IPS-20b (cell line): ENCODE measurements around the gene TTC33.

Source experiments
- H3K27ac ChIP-seq: one replicate; pipeline ENCODE4 v1.5.1; 2013; ENCODE audit warnings: low read length
- H3K27me3 ChIP-seq: 2 replicates; pipeline ENCODE4 v1.6.1; 2013; ENCODE audit warnings: mild to moderate bottlenecking, low read length, inconsistent platforms; ENCODE audit not compliant: insufficient read depth
- H3K36me3 ChIP-seq: 2 replicates; pipeline ENCODE4 v1.6.1; 2013; ENCODE audit warnings: low read depth, mild to moderate bottlenecking, inconsistent platforms, low read length, moderate library complexity; ENCODE audit not compliant: insufficient read depth
- H3K4me1 ChIP-seq: 2 replicates; pipeline ENCODE4 v1.6.1; 2013; ENCODE audit warnings: mild to moderate bottlenecking, control low read depth, inconsistent platforms, low read length, moderate library complexity; ENCODE audit not compliant: insufficient read depth
- H3K4me3 ChIP-seq: 2 replicates; pipeline ENCODE4 v1.5.1; 2013; ENCODE audit warnings: mild to moderate bottlenecking, low read length, inconsistent platforms
- H3K9ac ChIP-seq: 2 replicates; pipeline ENCODE4 v1.6.1; 2013; ENCODE audit warnings: low read depth, mild to moderate bottlenecking, inconsistent platforms, low read length, moderate library complexity
- H3K9me3 ChIP-seq: 2 replicates; pipeline ENCODE4 v1.6.1; 2013; ENCODE audit warnings: mild to moderate bottlenecking, low read depth, low read length, inconsistent platforms; ENCODE audit not compliant: insufficient read depth

The TTC33 gene

GRCh38 chr5:40492056-40492455 is 263.7 kb downstream of the TTC33 start:
- H3K4me3 ChIP-seq, result no peak overlapping the region
- no peak overlapping the region for H3K27ac ChIP-seq
- no peak overlapping the region for H3K9ac ChIP-seq
- no peaks in the 10 kb centered on the region for H3K27me3 ChIP-seq
- H3K4me1 ChIP-seq, result peaks cover 9% of the 10 kb centered on the region
- no peaks in the 10 kb centered on the region for H3K36me3 ChIP-seq
- no peaks in the 10 kb centered on the region for H3K9me3 ChIP-seq

DNA sequence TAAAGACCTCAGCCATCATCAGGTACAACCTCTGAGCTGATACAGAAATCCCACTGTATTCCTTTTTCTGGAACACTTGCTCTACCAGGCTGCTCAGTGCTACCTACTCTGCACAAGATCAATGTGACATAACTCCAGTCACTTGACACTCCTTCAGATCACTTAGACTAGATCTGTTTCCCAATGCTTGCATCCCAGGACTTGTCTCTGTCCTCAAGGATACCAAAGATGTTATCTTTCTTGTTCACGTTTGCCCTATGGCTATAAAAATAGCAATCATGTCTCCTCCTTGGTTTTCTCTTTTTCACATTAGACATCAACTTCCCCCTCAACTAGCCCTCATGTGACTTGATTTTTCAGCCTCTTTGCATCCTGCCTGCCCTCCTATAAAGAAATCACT is 264.1 kb downstream of the TTC33 start:
- no peak overlapping the region for H3K9ac ChIP-seq
- H3K27me3 ChIP-seq, result no peaks in the 10 kb centered on the region
- no peaks in the 10 kb centered on the region for H3K9me3 ChIP-seq
- H3K27ac ChIP-seq, result no peak overlapping the region
- no peaks in the 10 kb centered on the region for H3K36me3 ChIP-seq
- H3K4me1 ChIP-seq, result peaks cover 5% of the 10 kb centered on the region
- no peak overlapping the region for H3K4me3 ChIP-seq

GRCh38 chr5:40490464-40491111 is 265.2 kb downstream of the TTC33 start:
- H3K4me3 ChIP-seq, result no peak overlapping the region
- no peaks in the 10 kb centered on the region for H3K27me3 ChIP-seq
- H3K9ac ChIP-seq, result no peak overlapping the region
- no peak overlapping the region for H3K27ac ChIP-seq
- H3K9me3 ChIP-seq, result no peaks in the 10 kb centered on the region
- no peaks in the 10 kb centered on the region for H3K4me1 ChIP-seq
- H3K36me3 ChIP-seq, result no peaks in the 10 kb centered on the region

GRCh38 chr5:40489421-40489820 is 266.3 kb downstream of the TTC33 start:
- no peak overlapping the region for H3K4me3 ChIP-seq
- H3K27me3 ChIP-seq, result no peaks in the 10 kb centered on the region
- no peak overlapping the region for H3K27ac ChIP-seq
- H3K9ac ChIP-seq, result no peak overlapping the region
- H3K9me3 ChIP-seq, result no peaks in the 10 kb centered on the region
- no peaks in the 10 kb centered on the region for H3K36me3 ChIP-seq
- H3K4me1 ChIP-seq, result no peaks in the 10 kb centered on the region

DNA sequence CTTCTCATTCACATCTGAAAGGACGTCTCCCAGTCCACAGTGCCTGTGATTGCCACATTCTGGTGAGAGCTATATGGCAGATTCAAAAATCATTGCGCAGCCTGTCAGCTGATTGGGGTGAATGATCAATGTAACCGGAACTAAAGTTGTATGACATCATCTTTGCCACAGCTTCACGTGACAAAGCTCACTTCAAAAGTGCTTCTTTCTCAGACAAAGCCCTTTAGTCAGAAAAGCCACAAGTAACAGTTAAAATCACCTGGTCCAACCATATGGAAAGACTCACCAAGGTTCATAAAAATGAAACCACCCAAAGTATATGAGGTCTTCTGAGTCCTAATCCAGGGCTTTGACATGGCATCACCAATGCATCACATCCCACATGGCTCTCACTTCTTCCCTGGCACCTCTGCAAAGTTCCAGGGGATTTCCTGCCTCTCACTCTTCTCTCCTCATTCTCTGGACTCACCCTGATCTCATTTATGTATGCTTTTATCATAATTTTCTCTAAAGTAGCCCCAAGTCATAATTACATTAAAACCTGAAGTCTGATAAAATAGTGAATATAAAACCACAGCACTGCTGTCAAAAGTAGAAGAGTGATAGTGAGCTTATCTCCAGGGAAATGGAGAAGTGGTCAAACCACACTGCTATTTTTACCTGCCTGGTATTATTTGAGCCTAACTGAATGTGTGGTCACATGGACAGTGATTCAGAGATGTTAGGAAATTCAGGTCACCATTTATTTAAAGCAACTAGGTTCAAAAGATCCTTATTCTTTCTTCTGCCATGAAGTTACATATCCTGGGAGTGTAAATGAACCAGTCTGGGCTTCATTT is 269.1 kb downstream of the TTC33 start:
- H3K27me3 ChIP-seq, result no peaks in the 10 kb centered on the region
- no peak overlapping the region for H3K27ac ChIP-seq
- H3K9ac ChIP-seq, result no peak overlapping the region
- H3K36me3 ChIP-seq, result no peaks in the 10 kb centered on the region
- no peaks in the 10 kb centered on the region for H3K4me1 ChIP-seq
- H3K9me3 ChIP-seq, result no peaks in the 10 kb centered on the region
- H3K4me3 ChIP-seq, result no peak overlapping the region

DNA sequence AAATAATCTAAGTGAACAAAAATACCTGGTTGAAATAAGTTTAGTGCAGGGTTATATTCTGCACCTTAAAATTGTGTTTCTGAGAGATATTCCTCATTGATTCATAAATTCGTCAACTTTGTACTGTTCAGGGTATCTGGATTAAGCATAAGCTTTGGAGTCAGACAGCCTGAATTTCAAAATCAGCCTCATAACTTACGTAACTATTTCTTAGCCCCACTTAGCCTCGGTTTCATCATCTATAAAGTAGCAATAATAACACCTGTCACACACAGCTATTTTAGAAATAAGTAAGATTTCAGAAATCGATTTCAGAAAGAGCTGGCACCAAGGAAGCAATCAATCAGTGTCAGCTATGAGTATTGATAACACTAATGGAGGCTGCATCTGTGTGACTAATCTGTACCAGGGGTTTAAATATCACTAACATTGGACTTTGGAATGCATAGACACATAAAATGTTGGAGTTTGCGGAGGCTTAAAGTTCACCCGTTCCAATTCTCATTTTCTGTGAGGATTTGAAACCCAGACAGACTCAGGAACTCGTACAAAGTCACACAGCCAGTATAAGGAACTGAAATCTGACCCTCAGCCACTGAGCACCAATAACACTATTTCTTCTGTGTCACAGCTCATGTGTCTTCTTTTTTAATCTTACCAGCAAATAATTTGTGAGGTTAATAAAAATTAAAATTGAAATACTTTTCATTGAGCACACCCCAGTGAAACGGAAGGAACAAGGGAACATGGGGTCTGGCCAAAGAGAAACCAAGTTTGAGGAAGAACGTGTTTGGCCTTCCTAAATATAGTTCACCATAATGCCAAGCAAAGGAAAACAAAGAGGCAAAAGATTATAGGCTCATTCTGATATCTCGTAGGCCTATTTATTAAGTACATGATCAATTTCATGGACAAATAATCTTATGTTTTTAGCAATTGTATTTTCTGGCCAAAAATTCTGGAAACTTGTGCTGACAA is 270.5 kb downstream of the TTC33 start:
- Histone ChIP-seq H3K9me3 (no peaks in the 10 kb centered on the region), H3K9ac (no peak overlapping the region), H3K27ac (no peak overlapping the region), H3K4me1 (no peaks in the 10 kb centered on the region), H3K27me3 (no peaks in the 10 kb centered on the region), H3K4me3 (no peak overlapping the region), H3K36me3 (no peaks in the 10 kb centered on the region)

- Histone ChIP-seq H3K27me3 (no peaks in the 10 kb centered on the region), H3K9me3 (no peaks in the 10 kb centered on the region), H3K9ac (no peak overlapping the region), H3K36me3 (no peaks in the 10 kb centered on the region), H3K4me1 (no peaks in the 10 kb centered on the region), H3K4me3 (no peak overlapping the region), H3K27ac (no peak overlapping the region)
These were observed 271.3 kb downstream of the TTC33 start for GRCh38 chr5:40484495-40484894.

- no peaks in the 10 kb centered on the region for H3K9me3 ChIP-seq
- H3K9ac ChIP-seq, result no peak overlapping the region
- H3K27me3 ChIP-seq, result no peaks in the 10 kb centered on the region
- no peak overlapping the region for H3K4me3 ChIP-seq
- no peaks in the 10 kb centered on the region for H3K4me1 ChIP-seq
- H3K36me3 ChIP-seq, result no peaks in the 10 kb centered on the region
- no peak overlapping the region for H3K27ac ChIP-seq
These were observed 272.4 kb downstream of the TTC33 start for GRCh38 chr5:40483316-40483715.

DNA sequence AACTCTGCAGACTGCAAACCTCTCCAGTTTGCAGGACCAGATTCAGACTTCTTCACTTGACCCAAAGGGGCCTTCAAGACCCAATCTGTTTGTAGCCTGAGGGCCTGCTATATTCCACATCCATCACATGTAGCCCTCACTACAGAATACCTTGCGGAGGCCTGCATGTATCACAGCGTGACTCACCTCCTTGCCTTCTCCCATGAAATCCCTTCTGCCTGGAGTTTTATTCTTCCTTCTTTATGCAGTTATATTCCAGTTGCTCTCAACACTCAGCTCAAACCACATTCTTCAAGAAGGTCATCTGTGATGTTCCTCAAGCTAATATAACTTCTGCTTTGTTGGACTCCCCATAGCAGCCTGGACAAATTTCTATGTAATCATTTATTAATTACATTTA is 274.5 kb downstream of the TTC33 start:
- Histone ChIP-seq H3K9me3 (no peaks in the 10 kb centered on the region), H3K9ac (no peak overlapping the region), H3K27ac (no peak overlapping the region), H3K36me3 (no peaks in the 10 kb centered on the region), H3K4me1 (no peaks in the 10 kb centered on the region), H3K4me3 (no peak overlapping the region), H3K27me3 (no peaks in the 10 kb centered on the region)

DNA sequence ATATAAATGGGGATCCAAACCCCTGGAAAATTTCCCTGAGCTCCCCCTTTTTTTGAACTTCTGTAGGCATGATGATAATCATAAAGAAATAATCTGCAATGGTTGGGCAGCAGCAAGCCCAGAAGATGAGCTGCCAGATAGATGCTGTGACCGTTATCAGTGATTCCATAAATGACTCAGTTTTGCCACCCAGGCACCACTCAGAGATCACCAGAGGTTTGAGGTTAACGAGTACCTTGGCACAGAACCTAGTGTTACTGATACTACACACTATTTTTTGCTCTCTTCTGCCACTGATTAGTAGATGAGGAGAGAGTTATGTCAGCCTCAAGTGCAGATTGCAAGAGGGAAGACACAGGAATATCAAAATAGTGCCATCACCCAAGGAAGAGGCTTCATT is 275.4 kb downstream of the TTC33 start:
- no peak overlapping the region for H3K27ac ChIP-seq
- no peaks in the 10 kb centered on the region for H3K36me3 ChIP-seq
- no peak overlapping the region for H3K9ac ChIP-seq
- H3K27me3 ChIP-seq, result no peaks in the 10 kb centered on the region
- H3K9me3 ChIP-seq, result no peaks in the 10 kb centered on the region
- no peak overlapping the region for H3K4me3 ChIP-seq
- no peaks in the 10 kb centered on the region for H3K4me1 ChIP-seq

- H3K9me3 ChIP-seq, result no peaks in the 10 kb centered on the region
- H3K9ac ChIP-seq, result no peak overlapping the region
- H3K27me3 ChIP-seq, result no peaks in the 10 kb centered on the region
- H3K27ac ChIP-seq, result no peak overlapping the region
- no peaks in the 10 kb centered on the region for H3K36me3 ChIP-seq
- no peaks in the 10 kb centered on the region for H3K4me1 ChIP-seq
- H3K4me3 ChIP-seq, result no peak overlapping the region
These were observed 275.8 kb downstream of the TTC33 start for GRCh38 chr5:40479939-40480338.
